HG03521 (cell line): ENCODE data around the gene FUBP3.

Experiments
- ATAC-seq: cut with Tn5 transposase; IDR thresholded peaks from one replicate; pipeline ENCODE4 v1.9.1; 2021; ENCODE audit warnings: mild to moderate bottlenecking, moderate library complexity; ENCODE audit not compliant: unreplicated experiment

FUBP3 gene

DNA sequence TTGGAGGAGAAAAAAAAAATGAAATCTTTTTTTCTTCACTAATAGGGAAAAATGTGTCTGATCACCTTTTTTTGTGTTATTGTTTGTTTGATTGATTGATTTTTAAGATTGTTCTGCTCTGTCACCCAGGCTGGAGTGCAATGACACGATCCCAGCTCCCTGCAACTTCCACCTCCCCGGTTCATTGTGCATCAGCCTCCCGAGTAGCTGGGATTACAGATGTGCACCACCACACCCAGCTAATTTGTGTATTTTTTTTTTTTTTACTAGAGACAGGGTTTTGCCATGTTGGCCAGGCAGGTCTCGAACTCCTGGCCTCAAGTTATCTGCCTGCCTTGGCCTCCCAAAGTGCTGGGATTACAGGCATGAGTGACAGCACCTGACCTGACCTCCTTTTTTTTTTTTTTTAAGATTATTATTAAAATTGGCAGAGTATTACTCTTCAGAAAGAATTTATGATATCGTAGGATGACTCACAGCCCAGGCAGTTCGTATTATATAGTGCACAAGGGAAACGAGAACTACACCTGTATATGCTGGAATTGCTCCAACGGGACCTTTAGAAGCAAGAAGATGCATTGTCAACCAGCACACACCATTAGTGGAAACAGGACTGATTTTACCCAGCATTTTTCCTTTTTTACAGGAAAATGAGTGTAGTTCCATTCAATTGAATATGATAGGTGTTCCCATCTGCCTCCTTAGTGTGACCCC lies 27.7 kb downstream of the FUBP3 start:
- no peak for ATAC-seq

DNA sequence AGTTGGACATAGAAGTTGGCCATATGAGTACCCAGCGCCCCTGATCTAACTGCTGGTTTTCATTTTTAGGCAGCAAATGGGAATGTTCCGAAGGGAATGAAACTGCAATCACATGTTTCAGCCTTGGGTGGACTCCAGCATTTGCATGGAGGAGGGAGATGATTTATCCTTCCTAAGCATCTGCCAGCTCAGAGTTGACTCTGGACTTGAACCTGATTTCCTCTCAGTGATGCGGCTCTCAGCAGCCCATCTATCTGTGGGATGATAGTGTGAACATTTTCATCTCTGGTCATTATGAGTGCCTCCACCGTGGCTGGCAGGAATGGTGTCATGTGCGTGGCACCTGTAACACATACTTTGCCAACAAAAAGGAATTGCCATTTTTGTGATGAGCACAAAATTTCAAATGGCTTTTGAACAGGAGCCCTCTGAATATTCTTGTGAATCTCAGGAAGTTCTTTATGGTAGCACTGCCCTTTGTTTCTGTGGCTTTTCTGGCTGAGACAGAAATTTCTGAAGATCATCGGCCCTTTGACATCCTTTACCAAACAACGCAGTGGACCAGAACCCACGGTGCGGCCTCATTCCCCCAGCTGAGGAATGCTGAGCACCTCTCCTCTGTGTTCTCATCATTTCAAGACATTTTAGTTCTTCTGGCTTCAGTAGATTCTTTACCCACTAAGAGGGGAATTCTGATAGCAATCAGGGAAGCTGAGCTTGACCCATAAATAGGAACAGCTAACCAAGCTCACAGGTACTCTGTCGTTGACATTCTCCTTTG lies 28.5 kb downstream of the FUBP3 start:
- no peak for ATAC-seq

DNA sequence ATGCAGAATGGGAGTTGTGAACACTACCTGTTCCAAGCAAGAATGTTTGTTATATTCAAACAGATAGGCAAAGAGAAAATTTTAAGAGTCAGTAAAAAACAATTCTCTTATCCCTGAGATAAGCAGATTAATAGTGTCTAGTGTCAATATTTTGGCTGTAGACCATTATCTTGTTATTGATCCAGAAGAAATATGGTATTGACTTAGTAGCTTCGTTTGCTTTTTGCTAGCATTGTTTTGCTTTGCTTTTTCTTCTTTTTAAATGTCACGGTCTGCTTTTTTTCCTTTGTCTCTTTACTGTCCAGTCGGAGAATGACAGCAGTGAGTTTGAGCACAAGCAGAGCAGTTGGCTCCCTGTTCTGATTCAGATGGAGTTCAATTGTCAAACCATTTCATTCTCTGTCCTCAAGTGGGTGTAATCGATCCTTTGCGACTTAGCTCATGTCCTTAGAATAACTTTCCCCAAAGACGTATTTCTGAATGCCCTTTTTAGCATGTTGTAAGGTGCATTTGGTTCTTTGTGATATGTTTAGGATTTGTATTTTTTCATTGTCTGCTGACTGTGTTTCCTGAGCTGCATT lies 29.3 kb downstream of the FUBP3 start:
- ATAC-seq, result no peak

GRCh38 chr9:130609163-130609562 lies 29.8 kb downstream of the FUBP3 start:
- ATAC-seq, result no peak

- no peak for ATAC-seq
Observed at GRCh38 chr9:130610862-130611707, 31.7 kb downstream of the FUBP3 start.

DNA sequence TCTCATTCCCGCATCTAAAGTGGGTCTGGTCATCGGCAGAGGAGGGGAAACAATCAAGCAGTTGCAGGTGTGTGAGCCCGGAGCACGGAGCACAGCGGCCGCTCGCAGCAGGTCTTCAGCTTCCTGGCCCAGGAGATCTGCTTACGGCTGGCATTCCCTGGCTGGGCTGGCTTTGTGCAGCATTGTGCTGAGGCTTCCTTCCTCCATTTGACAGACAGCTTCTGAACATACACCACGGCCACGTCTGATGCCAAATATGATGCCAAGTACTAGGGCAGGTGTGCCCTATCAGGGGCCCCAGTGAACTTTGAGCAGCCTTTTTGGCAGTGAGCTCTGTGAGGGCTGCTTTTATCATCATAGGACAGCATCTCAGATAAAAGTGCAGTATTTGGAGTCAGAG lies 37.1 kb downstream of the FUBP3 start:
- ATAC-seq, result no peak

DNA sequence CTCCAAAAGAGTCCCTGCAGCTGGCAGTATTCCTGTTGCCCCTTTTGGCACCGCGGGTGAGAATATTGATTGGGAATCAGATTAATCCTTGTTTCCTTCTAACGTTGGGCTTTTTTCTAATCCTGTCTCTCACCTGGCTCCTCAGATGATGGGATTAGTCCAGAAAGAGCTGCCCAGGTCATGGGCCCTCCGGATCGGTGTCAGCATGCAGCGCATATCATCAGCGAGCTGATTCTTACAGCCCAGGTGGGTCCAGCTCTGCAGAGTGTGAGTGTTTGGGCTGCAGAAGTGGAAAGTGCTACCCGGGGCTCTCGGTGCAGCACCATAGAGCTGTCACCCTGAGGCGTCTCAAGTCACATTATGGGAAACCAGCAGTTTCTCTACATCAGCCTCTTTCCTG lies 44.1 kb downstream of the FUBP3 start:
- no peak for ATAC-seq

- no peak for ATAC-seq
Observed at GRCh38 chr9:130624154-130624553, 44.8 kb downstream of the FUBP3 start.

DNA sequence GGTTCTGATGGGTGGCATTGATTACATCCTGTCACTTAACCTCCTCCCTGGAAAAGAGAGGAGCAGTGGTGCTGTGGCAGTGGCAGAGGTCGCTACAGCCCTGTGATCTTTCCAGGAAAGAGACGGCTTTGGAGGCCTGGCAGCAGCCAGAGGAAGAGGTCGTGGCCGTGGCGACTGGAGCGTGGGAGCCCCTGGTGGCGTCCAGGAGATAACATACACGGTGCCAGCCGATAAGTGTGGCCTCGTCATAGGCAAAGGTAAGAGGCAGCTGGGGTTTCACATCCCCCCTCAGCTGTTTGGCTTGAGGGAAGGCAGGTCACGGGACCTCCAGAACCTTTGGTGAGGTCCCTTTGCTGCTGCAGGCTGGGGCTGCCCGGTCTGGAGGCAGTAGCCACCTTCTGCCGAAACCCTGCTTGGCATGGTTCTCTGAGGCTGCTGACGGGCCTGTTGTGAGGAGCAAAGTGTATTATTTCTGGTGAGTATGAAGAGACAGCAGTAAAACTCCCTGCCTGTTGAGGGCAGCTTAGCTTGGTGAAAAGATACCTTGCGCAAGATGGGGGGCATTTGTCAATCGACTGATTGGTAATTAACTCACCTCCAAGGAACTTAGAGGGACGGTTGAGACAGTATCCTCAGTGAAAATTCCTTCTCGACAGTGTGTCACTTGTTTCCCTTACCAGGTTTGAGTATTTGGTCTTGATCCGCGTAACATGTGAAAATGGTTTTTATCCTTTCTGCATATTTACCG lies 47.0 kb downstream of the FUBP3 start:
- no peak for ATAC-seq

- ATAC-seq, result no peak
Observed at GRCh38 chr9:130627051-130627450, 47.7 kb downstream of the FUBP3 start.

DNA sequence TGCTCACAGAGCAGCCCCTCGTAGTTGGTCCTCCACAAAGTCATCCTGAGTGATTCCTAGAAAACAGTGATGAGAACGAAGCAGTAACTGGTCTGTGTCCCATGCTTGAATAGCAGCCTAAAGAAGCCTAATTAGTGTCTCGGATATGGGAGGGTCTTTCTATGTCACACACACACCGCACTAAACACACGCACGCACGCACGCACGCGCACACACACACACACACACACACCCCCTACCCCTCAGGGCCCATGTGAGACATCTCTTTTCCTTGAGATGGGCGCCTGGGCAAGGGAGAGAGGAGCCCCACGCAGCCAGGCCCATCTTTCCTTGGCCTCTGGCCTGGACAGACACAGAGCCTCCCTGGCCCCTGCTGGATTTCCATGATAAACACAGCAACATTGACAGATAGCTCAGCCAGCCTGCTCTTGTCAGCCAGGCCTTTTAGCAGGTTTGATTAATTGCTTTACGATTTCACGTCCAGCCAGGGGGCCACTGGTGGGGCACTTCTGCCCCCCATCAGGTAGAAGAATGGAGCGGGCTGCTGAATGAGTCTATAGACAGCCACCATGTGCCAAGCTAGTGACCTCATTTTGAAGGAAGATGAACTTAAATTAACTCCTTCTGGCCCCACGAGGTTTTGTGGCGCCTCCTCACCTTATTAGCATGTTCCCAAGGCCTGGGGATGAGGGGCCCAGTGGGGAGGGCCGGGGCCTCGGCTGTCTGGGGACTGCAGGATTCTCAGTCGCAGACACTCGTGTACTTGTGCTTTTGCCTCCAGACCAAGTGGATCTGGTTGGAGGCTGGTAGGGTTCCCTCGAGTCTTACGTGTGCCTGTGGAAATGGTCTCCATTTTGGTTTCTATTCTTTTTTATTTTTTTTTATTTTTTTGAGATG lies 48.8 kb downstream of the FUBP3 start:
- ATAC-seq, result no peak

DNA sequence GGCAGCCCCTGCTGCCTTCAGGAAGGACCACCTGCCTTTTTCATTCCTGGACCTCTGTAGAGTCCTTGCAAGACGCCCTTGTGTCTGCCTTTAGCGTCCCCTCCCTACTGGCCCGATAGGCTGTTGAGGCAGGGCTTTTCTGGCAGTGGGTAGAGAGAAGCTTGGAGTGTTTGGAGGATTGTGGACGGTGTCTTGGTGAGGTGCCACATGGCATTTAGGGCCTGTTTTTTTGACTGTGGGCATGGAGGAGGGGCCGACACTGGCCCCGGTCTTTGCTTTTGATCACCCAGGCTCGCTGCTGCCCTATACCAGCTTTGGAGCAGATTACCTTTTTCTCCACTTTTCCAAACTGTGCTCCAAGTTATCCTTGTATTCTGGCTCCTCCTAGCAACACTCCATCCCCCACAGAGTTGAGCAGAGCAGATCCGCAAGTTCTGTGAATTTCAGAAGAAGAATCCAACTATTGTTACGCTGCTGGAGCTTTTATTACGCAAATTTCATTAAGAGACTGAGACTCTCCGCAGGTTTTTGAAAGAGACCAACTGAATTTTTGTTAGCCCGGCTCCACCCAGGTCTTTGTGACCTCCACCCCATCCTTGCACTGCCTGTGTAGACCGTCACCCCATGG lies 50.2 kb downstream of the FUBP3 start:
- no peak for ATAC-seq

DNA sequence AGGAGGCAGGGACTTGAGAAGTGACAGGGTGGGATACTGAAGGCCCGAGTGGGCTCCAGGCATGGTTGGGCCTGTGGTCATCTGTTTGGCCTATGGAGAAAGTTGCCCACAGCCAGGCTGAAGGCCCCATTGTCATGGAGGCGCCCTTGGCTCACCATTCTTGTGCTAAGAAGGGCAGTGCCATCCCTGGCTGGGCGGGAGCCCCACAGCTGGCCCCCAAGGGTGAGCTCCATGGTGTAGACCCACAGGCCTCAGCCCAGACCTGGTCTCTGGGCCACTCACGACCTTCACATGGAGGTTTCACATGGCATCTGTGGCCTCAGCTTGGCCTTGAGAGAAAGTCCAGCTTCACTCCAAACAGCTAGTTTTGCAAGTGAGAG lies 50.7 kb downstream of the FUBP3 start:
- no peak for ATAC-seq

- ATAC-seq, result no peak
Observed at GRCh38 chr9:130630506-130631330, 51.3 kb downstream of the FUBP3 start.

DNA sequence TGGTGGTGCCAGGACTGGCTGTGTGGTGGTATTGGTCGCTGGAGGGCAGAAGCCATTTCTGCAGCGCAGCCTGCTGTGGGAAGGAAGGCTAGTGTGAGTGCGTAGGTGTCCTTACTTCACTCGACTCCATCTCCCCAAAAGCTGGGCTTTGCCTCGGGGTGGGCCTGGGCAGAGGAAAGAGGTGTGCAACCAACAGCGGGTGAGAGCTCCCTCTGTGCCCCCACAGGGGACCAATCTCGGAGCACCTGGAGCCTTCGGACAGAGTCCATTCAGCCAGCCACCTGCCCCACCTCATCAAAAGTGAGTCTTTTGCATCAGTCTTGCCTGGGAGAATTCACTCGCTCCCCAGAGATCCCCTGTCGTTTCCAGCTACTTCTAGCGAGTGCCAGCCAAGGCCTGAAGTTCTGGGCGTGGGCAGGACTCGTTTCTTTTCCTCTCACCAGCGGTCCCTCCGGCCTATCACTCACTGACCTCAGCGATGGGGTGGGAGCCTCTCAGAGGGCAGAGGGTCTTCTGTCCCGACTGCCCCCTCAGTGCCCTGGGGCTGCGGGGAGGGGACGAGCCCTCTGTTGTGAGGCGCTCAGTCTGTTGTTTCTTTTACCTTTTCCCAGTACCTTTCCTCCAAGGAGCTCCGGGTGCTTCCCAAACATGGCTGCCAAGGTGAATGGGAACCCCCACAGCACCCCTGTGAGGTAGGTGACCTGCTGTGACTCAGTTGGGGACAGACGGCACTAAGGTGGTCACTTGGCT lies 52.1 kb downstream of the FUBP3 start:
- ATAC-seq, result no peak

DNA sequence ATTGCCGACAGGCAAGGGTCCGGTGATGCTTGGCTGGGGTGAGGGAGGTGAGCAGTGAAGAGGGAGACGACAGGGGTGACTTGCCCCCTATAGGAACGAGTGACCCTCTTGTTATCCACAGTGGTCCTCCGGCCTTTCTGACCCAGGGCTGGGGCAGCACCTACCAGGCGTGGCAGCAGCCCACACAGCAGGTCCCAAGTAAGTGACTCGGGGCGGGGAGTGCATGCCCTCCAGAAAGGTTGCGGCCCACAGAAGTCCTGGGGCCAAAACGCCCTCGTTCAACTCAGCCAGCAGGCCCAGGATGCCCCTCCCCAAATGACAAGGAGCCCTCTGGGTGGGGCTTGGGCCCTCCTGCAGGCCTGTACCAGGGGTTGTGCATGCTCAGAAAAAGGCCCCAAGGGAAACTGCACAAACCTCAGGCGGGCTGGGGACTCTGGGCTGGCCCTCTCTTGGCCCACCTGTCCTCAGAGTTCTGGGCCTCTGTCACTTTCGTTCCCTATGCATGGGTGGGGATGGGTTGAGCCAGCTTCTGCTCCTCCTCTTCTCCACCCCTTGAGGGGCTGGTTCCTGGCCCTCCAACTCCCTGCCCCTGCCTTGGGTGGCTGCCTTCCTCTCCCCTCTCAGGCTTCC lies 52.8 kb downstream of the FUBP3 start:
- ATAC-seq, result no peak

DNA sequence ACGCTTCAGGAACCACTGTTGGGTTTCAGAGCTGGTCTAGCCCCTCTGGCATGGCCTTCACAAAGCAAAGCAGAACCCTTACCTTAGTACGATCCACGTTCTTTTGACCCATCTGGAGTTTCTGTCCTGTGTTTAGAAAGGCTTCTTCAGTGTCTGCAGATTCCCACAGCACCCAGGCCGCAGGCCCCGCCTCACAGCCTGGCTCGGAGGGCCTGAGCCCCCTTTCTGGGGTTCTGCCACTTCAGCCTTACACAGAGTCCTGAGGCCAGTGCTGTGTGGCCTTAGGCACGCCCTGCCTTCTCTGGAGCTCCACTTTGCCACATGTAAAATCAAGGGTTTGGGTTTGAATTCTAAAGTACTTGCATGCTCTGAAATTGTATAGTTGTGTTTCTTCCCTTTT lies 53.5 kb downstream of the FUBP3 start:
- no peak for ATAC-seq
